GM13977 (cell line): Measurements from ENCODE around the gene PLEKHA6.
"Not testable (repeated sequence)": the region's sequence is repeated elsewhere in the genome, so short reads cannot be mapped to it uniquely, and the experiment has no call there.

Experiments
- DNase-seq: peaks from one replicate; pipeline ENCODE4 v3.0.0; 2012; ENCODE audit warnings: low spot score
- CTCF ChIP-seq: IDR thresholded peaks from 2 replicates; pipeline ENCODE4 v1.5.1; 2012; ENCODE audit warnings: mild to moderate bottlenecking, control low read depth; ENCODE audit not compliant: insufficient read depth; ENCODE audit errors: extremely low read depth, missing control alignments
- in situ Hi-C: fragments of 300-500 bp; cut with MboI; formaldehyde crosslinking; loops from one replicate; pipeline ENCODE4 v1.12.0; 2022; ENCODE audit warnings: low sequenced_read_pairs, low pct_unique_long_range_greater_than_20kb, mixed read lengths, inconsistent platforms; ENCODE audit not compliant: unreplicated experiment

PLEKHA6 gene

GRCh38 chr1:204331275-204331674 lies 28.5 kb downstream of the PLEKHA6 start:
- in situ Hi-C loops, result no loop called here
- DNase-seq, result no peak

GRCh38 chr1:204327870-204328269 lies 31.9 kb downstream of the PLEKHA6 start:
- in situ Hi-C loops, DNase-seq: not testable (repeated sequence)

More at GRCh38 chr1:204331275-204331674, 28.5 kb downstream of the PLEKHA6 start:
- TF ChIP-seq CTCF, result no peak

- in situ Hi-C loops, result no loop called here
- DNase-seq, result no peak
These were observed 32.4 kb downstream of the PLEKHA6 start for GRCh38 chr1:204327359-204327758.

GRCh38 chr1:204326771-204327300 lies 32.9 kb downstream of the PLEKHA6 start:
- no peak for DNase-seq
- TF ChIP-seq CTCF, result no peak
- in situ Hi-C loops, result no loop called here

More at GRCh38 chr1:204327359-204327758, 32.4 kb downstream of the PLEKHA6 start:
- no peak for TF ChIP-seq CTCF

- in situ Hi-C loops, result no loop called here
- TF ChIP-seq CTCF, result no peak
- no peak for DNase-seq
These were observed 33.8 kb downstream of the PLEKHA6 start for GRCh38 chr1:204325944-204326343.

- in situ Hi-C loops, result no loop called here
- no peak for DNase-seq
- TF ChIP-seq CTCF, result no peak
These were observed 35.8 kb downstream of the PLEKHA6 start for GRCh38 chr1:204323887-204324286.

GRCh38 chr1:204322339-204322868 lies 37.3 kb downstream of the PLEKHA6 start:
- no peak for TF ChIP-seq CTCF
- DNase-seq, result no peak
- in situ Hi-C loops, result no loop called here
